Stimulated activated CD4-positive, alpha-beta T cell treated with anti-CD3 and anti-CD28 coated beads, Interleukin-1b, Interleukin-23, amount 100 ng/mL, for 24 hours (primary cell): ENCODE results near the gene DUSP5.

ENCODE experiments used
- DNase-seq, 4 experiments: peaks; one replicate each; pipeline ENCODE4 v3.0.0-alpha.2; 2020; ENCODE audit warnings: low read depth in 4 of 4, low spot score in 1 of 4

Gene DUSP5

DNA sequence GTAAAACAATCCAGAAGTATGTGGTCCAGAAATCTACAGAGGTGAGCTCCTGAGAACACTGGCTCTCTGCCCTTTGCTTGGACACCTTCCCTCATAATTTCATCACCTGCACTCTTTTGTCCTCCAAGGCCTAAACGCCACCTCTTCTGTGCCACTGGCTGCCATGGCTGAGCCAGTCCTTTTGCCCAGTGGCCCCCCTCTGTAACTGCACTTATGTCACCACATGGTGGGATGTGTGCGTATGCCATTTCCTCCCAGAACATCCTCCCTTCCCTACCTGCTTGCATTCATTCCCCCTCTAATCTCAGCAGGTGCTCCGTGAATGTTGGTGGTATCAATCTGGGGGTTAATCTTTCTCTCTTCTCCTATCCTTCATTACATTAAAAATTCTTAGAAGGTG lies 17.3 kb upstream of the DUSP5 start:
- DNase-seq, result no peak

DNA sequence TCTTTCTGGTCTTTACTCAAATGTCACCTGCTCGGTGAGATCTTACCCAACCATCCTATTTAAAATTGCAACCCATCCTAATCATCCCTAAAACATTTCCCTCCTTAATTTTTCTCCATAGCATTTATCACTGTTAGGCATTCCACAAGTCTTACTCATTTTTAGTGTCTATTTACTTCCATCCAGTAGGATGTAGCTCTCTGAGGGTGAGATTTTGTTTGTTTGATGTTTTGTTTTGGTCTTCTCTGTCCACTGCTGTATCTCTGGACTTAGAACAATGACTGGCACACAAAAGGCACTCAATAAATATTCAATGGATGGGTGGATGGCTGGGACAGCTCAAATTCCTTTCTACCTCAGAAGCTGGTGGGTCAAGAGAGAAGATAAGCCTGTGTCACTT lies 15.8 kb upstream of the DUSP5 start:
- no peak for DNase-seq

DNA sequence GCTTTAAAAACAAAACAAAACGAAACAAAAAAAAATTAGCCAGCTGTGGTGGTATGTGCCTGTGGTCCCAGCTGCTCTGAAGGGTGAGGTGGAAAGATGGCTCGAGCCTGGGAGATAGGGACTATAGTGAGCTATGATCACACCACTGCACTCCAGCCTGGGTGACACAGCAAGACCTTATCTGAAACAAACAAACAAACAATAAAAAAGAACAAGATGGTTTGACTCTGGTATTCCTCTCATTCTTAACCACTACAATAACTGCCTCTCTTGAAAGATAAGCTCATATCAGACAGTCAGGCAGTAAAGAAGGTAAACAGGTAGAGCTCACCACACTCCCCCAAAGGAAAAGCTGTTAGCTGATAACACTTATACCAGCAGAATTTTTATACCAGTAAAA lies 14.1 kb upstream of the DUSP5 start:
- no peak for DNase-seq

GRCh38 chr10:110485541-110485940 lies 12.2 kb upstream of the DUSP5 start:
- DNase-seq, result no peak

GRCh38 chr10:110486680-110487410 lies 10.9 kb upstream of the DUSP5 start:
- DNase-seq, result no peak

GRCh38 chr10:110487411-110488331 lies 10.0 kb upstream of the DUSP5 start:
- DNase-seq, result no peak

GRCh38 chr10:110488332-110488681 lies 9.4 kb upstream of the DUSP5 start:
- DNase-seq, result no peak

DNA sequence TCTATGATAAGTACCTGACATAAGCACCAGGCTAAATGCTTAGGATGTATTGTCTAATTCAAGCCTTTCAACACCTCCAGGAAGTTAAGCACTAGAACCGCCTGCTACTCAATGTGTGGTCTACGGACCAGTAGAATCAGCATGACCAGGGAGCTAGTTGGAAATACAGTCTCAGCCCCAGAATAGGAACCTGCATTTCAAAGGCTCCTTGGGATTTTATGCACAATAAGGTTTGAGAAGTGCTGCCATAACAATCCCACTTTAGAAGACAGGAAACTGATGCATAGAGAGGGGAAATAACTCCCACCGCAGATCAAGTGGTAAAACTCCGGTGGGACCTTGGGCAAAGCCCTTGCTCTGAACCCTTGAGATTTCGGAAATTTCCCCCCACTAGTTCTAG lies 8.8 kb upstream of the DUSP5 start:
- no peak for DNase-seq

GRCh38 chr10:110490640-110491039 lies 7.1 kb upstream of the DUSP5 start:
- DNase-seq, result no peak

- DNase-seq, result no peak
These were observed 6.4 kb upstream of the DUSP5 start for GRCh38 chr10:110491346-110491745.

DNA sequence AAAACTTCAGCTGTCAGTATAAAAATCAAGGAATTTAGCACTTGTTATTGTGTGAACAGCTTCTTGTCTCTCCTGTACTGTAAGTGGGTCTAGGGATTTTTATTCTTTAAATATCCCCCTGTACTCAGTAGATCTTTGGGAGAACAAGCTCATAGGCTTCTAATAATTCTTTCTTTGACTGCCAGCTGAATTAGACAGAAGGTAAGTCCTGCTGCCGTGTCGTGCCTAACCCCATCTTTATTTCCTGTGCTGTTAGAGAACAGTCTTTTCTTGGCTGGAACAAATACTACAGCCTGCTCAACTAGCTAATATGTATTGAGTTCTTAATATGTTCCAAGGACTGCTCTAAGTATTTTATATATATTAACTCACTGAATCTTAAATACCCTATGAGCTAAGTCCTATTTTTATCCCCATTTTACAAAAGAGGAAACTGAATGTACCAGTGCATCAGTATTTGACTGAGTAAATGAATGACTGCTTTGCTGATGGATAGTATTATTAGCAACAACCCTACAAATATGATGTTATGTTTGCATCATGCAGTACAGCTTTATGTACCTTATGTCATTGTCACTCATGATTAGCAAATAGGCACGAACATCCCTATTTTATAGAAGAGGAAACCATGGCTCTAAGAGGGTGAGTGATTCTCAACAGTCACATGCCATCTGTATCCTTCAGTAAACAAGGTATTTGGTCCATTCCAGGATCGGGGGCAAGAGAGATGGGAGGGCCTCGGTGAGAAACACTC lies 5.5 kb upstream of the DUSP5 start:
- no peak for DNase-seq

DNA sequence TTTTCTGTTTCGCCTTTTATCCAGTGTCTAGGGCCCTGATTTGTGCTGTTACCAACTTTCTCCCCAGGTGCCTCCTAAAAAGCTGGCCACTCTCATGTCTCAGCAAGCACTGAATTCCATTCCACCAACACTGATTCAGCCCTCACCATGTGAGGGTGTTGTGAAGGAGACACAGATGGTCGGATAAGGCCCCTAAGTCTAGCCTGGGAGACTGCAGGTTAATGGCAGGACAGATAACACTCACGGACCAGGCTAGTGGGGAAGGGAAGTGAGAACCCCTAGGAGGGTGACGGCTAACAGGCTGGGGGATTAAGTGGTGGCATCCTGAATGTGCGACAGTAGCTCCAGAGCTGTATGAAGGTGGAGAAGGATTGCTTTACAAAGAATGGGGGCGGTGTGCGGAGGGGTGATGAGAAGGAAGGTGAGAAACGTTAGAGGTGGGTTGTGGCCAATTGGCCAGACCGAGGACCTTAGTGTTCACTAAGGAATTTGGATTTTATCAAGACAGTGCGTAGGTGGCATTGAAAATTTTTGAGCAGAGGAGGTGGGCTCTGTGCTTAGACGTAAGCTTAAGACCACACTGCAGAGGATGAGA lies 3.8 kb upstream of the DUSP5 start:
- DNase-seq, result no peak

DNA sequence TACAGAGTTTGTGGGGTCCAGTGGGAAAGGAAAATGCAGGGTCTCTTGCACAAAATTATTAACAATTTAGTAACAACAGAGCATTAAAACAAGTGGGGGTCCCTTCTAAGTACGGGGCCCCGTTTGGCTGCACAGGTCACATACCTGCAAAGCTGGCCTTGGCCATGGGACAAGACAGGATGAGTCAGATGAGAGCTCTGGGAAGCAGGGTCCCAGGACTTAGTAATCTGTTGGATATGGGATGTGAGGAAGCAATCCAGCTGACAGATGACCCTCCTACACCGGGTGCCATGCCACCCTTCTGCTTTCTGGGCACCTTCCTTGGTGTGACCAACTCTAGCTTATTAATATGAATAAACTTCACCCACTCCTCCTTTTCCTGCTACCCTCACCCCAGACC lies 3.2 kb upstream of the DUSP5 start:
- no peak for DNase-seq

GRCh38 chr10:110495731-110496552 lies 1.8 kb upstream of the DUSP5 start:
- DNase-seq, result peak in 3 of 4 experiments; percentile 34 to 64 (median 51)

DNA sequence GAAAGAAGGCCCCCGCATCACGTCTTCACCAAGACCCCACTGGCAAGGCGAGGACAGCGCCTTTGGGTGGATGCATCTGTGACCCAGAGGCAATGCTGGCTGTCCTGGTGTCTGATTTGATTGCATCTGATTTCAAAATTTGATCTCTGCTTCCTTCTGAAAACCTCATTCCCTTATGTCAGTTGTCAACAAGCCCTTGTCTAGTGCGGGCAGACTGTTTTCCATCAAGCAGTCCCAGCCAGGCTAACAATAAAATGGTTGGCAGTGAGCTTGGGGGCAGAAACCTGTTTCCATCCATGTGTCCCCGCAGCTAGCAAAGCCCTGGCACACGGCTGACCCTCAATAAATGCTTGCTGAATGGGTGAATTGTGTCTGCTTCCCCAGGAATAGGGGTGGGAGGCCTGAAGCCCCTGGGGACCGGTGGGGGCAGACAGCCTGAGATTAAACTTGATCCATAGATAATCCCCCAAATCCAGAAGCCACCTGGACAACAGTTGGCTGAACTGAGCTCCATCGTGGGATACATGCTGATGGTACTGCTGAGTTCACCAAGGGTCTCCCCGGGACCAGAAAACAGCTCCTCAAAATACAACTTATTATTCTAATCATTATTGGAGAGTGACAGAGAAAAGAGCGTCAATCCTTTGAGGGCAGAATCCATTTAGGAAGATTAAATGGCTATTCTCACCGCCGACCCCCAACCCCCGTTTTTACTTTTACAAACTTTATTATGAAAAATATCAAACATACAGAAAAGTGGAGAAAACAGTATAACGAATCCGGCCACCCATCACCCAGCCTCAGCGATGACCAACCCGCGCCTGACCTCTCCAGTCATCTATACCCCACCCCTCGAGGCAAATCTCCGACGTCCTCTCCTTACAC lies 912 bp upstream of the DUSP5 start:
- no peak for DNase-seq

- DNase-seq, result peak in 2 of 4 experiments; percentile 29 to 39
These were observed 627 bp downstream of the DUSP5 start for GRCh38 chr10:110498087-110498981.

- no peak for DNase-seq
These were observed 1.5 kb downstream of the DUSP5 start for GRCh38 chr10:110498982-110499795.
